DMS53 treated with DMSO at 0.1 percent for 48 hours (cell line): ENCODE data around the gene TUFM.

Experiments used
- DNase-seq: peaks from one replicate; lab custom pipeline; 2025; ENCODE audit not compliant: unreplicated experiment; lab: John Stamatoyannopoulos, UW

TUFM gene

DNA sequence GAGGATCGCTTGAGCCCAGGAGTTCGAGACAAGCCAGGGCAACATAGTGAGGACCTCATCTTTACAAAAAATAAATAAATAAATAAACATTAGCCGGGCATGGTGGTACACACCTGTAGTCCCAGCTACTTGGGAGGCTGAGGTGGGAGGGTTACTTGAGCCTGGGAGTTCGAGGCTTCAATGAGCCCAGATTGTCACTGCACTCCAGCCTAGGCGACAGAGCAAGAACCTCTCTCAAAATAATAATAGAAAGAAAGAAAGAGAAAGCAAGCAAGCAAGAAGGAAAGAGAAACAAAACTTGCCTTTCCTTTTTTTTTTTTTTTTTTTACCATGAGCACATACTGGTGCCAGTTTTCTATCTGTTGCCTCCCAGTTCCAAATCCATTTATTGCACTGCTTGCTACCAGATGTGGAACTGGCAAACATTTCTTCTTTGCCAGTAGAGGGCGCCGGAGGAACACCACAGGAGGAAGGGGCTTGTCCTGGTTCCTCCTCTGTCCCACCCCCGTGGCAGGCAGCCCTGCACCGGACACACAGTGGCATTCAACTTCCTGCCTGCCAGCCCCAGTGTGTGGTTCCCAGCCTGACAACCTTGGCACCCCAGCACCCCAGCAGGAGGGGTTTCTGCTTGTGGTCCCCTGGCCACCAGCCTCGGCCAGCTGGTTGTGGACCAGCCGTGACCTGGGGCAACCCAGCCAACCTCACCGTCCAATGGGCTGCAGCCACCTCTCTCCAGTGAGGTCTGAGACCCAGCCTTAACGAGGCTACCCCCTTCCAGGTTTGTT is 43.7 kb downstream of the TUFM start:
- peak; percentile 4 for DNase-seq
